HG02943 (cell line): ENCODE results near the gene JHY.

ENCODE experiments used
- ATAC-seq: cut with Tn5 transposase; IDR thresholded peaks from one replicate; pipeline ENCODE4 v1.9.1; 2021; ENCODE audit warnings: mild to moderate bottlenecking, low read depth, moderate library complexity; ENCODE audit not compliant: unreplicated experiment

The JHY gene

GRCh38 chr11:123000721-123001120, 118.2 kb downstream of the JHY start:
- no peak for ATAC-seq

- ATAC-seq: no peak
Measured at GRCh38 chr11:123006860-123007542, 124.4 kb downstream of the JHY start.
